ENCODE measurements around the gene MAZ.
A peak's percentile ranks its signal among the peaks of the same experiment; 100 is the strongest.
"Not testable (repeated sequence)": the region's sequence is repeated elsewhere in the genome, so short reads cannot be mapped to it uniquely, and the experiment has no call there.

The MAZ gene

GRCh38 chr16:29775742-29776408, 30.5 kb upstream of the MAZ start:
- no peak for TF ChIP-seq CTCF (IDR thresholded peaks at IDR 0.05)
- no peak overlapping the region for H3K4me3 ChIP-seq
- no peak overlapping the region for H3K27ac ChIP-seq
- DNase-seq (ENCODE audit: low spot score): no peak

GRCh38 chr16:29777576-29778350, 28.6 kb upstream of the MAZ start, which contains the start of gene ZG16:
ZG16 (plus strand) TSS chr16:29778256; CDS start chr16:29779267, 1,011 bp downstream.
- H3K4me3 ChIP-seq: no peak within 1 kb of the TSS
- no peak for TF ChIP-seq CTCF (IDR thresholded peaks at IDR 0.05)
- H3K27ac ChIP-seq: no peak within 1 kb of the TSS
- no peak for DNase-seq (ENCODE audit: low spot score)

- no peak overlapping the region for H3K27ac ChIP-seq
- DNase-seq (ENCODE audit: low spot score): no peak
- H3K4me3 ChIP-seq: no peak overlapping the region
- no peak for TF ChIP-seq CTCF (IDR thresholded peaks at IDR 0.05)
Measured at GRCh38 chr16:29779474-29779873, 26.9 kb upstream of the MAZ start.

GRCh38 chr16:29783094-29783953, 23.0 kb upstream of the MAZ start:
- H3K27ac ChIP-seq: not testable (repeated sequence)

GRCh38 chr16:29784157-29784556, 22.2 kb upstream of the MAZ start:
- no peak for TF ChIP-seq CTCF (IDR thresholded peaks at IDR 0.05)
- Histone ChIP-seq H3K27ac (no peak overlapping the region), H3K4me3 (no peak overlapping the region)
- no peak for DNase-seq (ENCODE audit: low spot score)

More at GRCh38 chr16:29783094-29783953, 23.0 kb upstream of the MAZ start:
- DNase-seq (ENCODE audit: low spot score); H3K4me3 ChIP-seq: not testable (repeated sequence)

GRCh38 chr16:29784901-29785500, 21.3 kb upstream of the MAZ start:
- peak; percentile 82 for TF ChIP-seq CTCF (IDR thresholded peaks at IDR 0.05)
- peak; percentile 78 for DNase-seq (ENCODE audit: low spot score)
- Histone ChIP-seq H3K27ac (no peak overlapping the region), H3K4me3 (peak overlapping the region; percentile 61)

GRCh38 chr16:29787155-29787554, 19.2 kb upstream of the MAZ start:
- DNase-seq (ENCODE audit: low spot score); H3K27ac ChIP-seq; H3K4me3 ChIP-seq: not testable (repeated sequence)
